Inflammatory macrophage treated with lipopolysaccharide for 4 hours (primary cell): ENCODE measurements around the gene LRP1.
A peak's percentile ranks its signal among the peaks of the same experiment; 100 is the strongest.

Source experiments
- DNase-seq: peaks from one replicate; pipeline ENCODE4 v3.0.0-alpha.2; 2020

The LRP1 gene

GRCh38 chr12:57196956-57197355, 68.7 kb downstream of the LRP1 start:
- no peak for DNase-seq

DNA sequence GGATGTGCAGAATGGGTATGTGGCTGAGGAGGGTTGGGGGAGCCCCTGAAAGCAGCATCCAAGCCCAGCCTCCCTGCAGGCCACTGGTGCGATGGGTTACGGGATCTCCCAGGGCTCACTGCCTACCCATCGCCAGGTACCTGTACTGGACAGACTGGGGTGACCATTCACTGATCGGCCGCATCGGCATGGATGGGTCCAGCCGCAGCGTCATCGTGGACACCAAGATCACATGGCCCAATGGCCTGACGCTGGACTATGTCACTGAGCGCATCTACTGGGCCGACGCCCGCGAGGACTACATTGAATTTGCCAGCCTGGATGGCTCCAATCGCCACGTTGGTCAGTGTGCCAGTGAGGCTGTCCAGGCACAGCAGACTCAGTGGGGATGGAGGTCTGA, 70.0 kb downstream of the LRP1 start:
- DNase-seq, result no peak

- no peak for DNase-seq
These were observed 70.9 kb downstream of the LRP1 start for GRCh38 chr12:57199191-57199590.

DNA sequence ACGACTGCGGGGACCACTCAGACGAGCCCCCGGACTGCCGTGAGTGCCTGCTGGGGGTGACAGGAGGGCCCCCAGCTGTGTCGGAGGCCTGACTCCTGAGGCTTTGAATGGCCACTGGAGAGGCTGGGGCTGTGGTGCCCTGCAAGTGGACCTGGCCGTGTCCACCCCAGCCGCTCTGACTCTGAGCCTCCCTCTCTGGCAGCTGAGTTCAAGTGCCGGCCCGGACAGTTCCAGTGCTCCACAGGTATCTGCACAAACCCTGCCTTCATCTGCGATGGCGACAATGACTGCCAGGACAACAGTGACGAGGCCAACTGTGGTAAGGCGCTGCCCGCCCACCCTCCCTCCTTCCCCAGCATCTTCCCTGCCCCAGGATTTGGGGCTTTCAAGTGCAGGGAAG, 72.2 kb downstream of the LRP1 start:
- no peak for DNase-seq

DNA sequence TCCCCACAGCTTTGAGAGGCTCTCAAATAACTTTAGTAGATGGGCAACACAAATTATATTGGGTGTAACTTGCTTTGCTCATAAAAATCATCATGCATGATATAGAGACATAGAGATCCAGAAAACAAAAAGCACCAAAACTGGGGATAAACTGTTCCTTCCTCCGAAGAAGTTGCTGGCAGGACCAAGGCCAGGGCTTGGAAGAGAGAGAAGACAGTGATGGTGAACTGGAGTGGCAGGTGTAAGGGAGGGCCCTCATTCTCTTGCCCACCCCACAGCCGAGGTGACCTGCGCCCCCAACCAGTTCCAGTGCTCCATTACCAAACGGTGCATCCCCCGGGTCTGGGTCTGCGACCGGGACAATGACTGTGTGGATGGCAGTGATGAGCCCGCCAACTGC, 72.9 kb downstream of the LRP1 start:
- no peak for DNase-seq

DNA sequence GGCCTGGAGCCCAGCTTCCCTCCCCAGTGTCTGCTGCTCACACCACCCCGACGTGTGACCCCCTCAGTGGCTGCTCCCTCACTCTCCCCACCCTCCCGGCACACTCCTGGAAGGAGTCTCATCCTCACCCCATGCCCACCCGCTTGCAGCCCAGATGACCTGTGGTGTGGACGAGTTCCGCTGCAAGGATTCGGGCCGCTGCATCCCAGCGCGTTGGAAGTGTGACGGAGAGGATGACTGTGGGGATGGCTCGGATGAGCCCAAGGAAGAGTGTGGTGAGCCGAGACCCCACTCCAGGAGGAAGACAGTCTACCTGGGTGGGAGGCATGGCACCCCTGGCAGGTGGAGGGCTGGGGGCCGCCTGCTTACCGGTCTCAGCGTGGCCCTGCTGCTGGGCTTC, 73.3 kb downstream of the LRP1 start:
- DNase-seq, result no peak

DNA sequence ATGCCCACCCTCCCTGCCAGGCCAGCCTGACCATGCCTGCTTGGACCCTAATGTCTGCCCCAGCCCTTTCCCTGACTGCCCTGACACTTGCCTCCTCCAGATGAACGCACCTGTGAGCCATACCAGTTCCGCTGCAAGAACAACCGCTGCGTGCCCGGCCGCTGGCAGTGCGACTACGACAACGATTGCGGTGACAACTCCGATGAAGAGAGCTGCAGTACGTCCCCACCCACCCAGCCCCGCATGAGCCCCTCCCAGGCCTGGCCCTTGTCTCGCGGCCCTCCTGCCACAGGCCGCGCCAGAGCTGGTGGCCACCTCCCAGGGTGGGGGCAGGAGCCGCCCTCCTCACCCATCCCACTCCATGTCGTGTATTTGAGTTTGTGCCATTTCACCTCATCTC, 74.0 kb downstream of the LRP1 start:
- no peak for DNase-seq

DNA sequence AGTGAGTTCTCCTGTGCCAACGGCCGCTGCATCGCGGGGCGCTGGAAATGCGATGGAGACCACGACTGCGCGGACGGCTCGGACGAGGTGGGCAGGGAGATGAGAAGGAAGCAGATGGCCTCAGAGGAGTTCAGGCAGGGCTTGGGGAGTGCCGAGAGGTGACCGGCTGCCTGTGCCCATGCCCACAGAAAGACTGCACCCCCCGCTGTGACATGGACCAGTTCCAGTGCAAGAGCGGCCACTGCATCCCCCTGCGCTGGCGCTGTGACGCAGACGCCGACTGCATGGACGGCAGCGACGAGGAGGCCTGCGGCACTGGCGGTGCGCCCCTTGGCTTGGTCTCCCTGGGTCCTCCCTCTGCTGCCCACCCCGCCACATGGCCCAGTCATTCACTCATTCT, 74.9 kb downstream of the LRP1 start:
- DNase-seq, result no peak

GRCh38 chr12:57203791-57204190, 75.5 kb downstream of the LRP1 start:
- DNase-seq, result no peak

- no peak for DNase-seq
These were observed 76.2 kb downstream of the LRP1 start for GRCh38 chr12:57204454-57204853.

GRCh38 chr12:57205186-57205585, 76.9 kb downstream of the LRP1 start:
- DNase-seq, result no peak

DNA sequence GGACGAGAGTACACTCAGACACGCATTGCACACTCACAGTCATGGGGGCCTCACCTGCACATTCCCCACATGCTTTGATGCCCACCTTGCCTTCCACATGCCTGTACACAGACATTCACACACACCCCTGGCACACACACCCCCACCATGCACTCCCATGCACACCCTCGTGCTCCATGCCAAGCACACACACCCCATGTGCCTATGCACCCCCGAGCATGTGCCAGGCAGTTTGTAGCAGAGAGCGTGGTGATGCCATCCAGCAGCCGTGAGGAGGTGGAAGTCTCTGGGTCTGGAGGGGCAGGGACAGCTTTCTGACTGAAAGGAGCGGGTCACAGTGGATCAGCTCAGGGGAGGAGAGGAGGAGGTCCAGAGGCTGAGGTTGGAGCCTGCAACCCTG, 77.6 kb downstream of the LRP1 start:
- no peak for DNase-seq

GRCh38 chr12:57207731-57208630, 79.7 kb downstream of the LRP1 start:
- no peak for DNase-seq

DNA sequence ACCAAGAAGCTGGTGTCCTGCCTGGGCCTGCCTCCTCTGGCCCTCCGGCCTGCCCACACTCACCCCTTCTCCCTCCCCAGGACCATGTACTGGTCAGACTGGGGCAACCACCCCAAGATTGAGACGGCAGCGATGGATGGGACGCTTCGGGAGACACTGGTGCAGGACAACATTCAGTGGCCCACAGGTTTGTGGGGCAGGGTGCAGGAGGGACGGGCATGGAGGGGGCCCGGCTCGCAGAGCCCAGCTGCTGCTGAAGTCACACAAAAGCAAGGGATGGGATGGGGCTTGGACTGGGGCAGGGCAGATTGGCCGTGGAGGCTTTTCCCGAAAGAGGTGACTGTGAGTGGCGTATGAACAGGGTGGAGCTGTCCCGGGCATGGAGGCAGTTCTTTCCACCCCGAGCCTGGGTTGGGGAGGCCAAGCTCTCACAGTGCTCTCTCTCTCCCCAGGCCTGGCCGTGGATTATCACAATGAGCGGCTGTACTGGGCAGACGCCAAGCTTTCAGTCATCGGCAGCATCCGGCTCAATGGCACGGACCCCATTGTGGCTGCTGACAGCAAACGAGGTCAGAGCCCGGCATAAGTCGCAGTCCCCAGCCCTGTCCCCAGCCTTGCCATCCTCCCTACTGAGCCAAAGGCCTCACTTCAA, 80.5 kb downstream of the LRP1 start:
- DNase-seq, result no peak

GRCh38 chr12:57209916-57210315, 81.6 kb downstream of the LRP1 start:
- no peak for DNase-seq

GRCh38 chr12:57210461-57210860, 82.2 kb downstream of the LRP1 start:
- no peak for DNase-seq

DNA sequence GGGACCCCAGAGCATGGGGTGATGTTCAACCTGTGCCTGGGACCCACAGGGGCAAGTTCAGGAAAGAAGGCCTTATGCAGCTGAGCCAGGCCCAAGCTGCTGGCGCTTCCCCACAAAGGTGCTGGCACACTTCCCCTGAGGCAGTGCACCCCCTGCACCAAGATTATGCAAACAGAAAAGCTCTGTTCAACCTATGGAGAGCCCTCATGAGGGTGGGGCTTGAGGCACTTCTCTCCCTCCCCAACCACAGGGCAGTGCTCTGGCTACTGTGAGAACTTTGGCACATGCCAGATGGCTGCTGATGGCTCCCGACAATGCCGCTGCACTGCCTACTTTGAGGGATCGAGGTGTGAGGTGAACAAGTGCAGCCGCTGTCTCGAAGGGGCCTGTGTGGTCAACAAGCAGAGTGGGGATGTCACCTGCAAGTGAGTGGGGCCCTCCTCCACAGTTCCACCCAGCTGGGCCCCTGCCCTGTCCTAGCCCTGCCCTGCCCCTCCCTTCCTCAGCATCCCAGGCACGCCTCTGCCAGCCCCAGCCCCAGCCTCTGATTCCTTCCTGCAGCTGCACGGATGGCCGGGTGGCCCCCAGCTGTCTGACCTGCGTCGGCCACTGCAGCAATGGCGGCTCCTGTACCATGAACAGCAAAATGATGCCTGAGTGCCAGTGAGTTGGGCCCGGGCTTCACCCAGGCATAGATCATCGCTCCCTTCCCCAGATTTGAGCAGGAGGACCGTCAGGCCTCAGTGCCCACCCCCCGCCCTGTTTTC, 82.8 kb downstream of the LRP1 start:
- no peak for DNase-seq

GRCh38 chr12:57211791-57212700, 83.8 kb downstream of the LRP1 start:
- no peak for DNase-seq

DNA sequence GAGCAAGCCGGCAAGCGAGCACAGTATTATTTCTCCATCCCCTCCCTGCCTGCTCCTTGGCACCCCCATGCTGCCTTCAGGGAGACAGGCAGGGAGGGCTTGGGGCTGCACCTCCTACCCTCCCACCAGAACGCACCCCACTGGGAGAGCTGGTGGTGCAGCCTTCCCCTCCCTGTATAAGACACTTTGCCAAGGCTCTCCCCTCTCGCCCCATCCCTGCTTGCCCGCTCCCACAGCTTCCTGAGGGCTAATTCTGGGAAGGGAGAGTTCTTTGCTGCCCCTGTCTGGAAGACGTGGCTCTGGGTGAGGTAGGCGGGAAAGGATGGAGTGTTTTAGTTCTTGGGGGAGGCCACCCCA, 84.4 kb downstream of the LRP1 start:
- DNase-seq, result no peak

DNA sequence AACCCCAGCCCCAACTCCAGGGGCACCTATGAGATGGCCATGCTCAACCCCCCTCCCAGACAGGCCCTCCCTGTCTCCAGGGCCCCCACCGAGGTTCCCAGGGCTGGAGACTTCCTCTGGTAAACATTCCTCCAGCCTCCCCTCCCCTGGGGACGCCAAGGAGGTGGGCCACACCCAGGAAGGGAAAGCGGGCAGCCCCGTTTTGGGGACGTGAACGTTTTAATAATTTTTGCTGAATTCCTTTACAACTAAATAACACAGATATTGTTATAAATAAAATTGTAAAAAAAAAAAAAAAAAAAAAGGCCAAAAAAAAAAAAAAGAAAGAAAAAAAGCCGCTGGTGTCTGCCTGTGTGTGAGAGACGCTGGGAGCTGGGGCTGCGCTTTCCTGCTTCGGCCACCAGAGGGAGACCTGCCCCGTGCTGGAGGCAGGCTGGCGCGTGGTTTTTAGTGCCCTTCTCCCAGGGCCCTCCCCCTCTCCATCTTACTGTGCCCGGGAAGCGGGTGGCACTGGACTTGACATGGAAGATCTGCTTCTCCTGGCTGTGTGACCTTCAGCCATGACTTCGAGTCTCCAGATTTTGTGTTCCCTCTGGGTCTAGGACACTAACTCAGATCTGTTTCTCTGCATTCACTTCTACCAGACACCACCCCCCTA, 84.9 kb downstream of the LRP1 start:
- peak; percentile 70 for DNase-seq

- DNase-seq, result no peak
These were observed 85.6 kb downstream of the LRP1 start for GRCh38 chr12:57213763-57214397.

DNA sequence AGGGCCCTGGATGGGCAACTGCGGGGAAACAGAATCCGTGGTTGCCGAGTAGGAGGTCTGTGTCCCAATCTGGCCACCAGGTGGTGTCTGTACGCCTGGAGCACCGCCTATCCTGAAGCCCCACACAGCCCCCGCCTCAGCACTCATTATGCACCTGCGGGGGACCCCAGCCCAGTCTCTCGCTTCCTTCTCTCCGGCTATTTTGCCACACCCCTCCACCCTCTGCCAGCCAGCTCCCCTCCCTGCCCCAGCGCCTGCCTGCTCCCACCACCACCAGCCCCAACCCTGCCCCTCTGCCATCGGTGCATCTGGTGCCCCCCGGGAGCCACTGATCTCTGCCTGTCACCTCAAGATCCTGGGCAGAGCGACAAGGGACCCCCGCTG, 86.1 kb downstream of the LRP1 start:
- peak; percentile 61 for DNase-seq
